ENCODE data around the gene CDC14B. TPM values are rescaled to one million over a fixed set of nuclear protein-coding genes. Genes with fewer than 3 reads are reported as not detected.
A peak's percentile ranks its signal among the peaks of the same experiment; 100 is the strongest.

CDC14B gene
- total RNA-seq, 1 experiment from 2014 or later, result 11.4 TPM

DNA sequence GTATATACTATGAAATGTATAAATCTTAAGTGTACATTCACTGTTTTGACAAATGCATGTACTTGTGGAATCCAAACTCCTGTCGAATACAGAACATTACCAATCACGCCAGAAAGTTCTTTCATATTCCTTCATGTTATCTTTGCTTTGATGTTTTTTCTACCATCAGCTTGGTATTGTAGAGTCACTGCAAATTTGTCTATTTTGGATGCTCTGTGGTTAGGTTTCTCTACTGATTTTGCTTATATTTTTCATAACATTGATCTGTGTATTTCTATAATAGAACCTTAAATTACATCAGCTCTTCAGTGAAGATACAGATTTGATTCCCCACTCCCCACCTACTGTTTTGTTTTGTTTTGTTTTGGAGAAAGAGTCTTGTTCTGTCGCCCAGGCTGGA lies 138.9 kb downstream of the CDC14B start:
- Histone ChIP-seq H3K9me2 (replicated peaks; ENCODE audit: low read length) (no peaks in the 10 kb centered on the region), H3K27ac (ENCODE audit: low read length) (no peak overlapping the region), H3K79me2 (ENCODE audit: low read length) (no peaks in the 10 kb centered on the region), H2AFZ (ENCODE audit: low read length) (no peak overlapping the region), H3K4me1 (ENCODE audit: insufficient read depth, low read length) (peaks cover 13% of the 10 kb centered on the region), H3K9ac (ENCODE audit: low read length) (no peak overlapping the region), H3K9me3 (ENCODE audit: low read length) (no peaks in the 10 kb centered on the region), H3F3A (ENCODE audit: low read length, unreplicated experiment) (no peaks in the 10 kb centered on the region), H3K27me3 (ENCODE audit: low read length) (no peaks in the 10 kb centered on the region), H3K4me2 (ENCODE audit: low read length) (no peak overlapping the region), H3K4me3 (ENCODE audit: low read length) (no peak overlapping the region), H3K36me3 (ENCODE audit: low read depth, low read length) (no peaks in the 10 kb centered on the region), H4K20me1 (ENCODE audit: low read length) (no peaks in the 10 kb centered on the region)
- DNase-seq, result no peak
- TF ChIP-seq EZH2 (IDR thresholded peaks at IDR 0.05; ENCODE audit: low read length, unreplicated experiment) (no peak), CTCF (conservative IDR thresholded peaks at IDR 0.05; ENCODE audit: low read depth, low read length) (no peak), EZH2phosphoT487 (IDR thresholded peaks at IDR 0.05; ENCODE audit: borderline replicate concordance, low read length) (no peak)
- CTCF ChIA-PET, result no interaction called here
- POLR2A ChIA-PET (ENCODE audit: unreplicated experiment), result no interaction called here
- no peak for ATAC-seq
- BruUV-seq (replicated peaks), result no TSS peak
- intact Hi-C loops (cut with micrococcal nuclease), result no loop called here

DNA sequence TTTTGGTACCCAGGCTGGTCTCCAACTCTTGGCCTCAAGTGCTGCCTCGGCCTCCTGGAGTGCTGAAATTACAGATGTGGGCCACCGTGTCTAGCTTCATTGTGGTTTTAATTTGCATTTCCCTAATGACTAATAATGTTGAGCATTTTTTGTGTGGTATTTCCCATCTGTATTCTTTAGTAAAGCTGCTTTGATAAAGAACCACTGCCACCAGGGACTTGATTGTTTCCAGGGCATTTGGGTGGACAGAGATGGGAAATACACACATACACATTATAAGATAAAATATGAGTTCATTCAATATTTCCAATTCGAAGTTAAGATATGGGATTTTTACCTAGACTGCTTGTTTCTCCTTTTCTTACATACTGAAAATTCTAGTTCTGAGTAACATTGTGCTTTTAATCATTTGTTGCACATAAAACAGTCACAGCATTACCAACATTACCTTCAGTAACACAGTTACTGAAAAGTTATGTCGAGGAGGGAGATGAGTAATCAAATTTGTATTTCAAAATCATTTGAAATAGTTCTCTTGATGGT lies 140.7 kb downstream of the CDC14B start:
- Histone ChIP-seq H2AFZ (ENCODE audit: low read length) (no peak overlapping the region), H3K9ac (ENCODE audit: low read length) (no peak overlapping the region), H3K4me2 (ENCODE audit: low read length) (no peak overlapping the region), H3F3A (ENCODE audit: low read length, unreplicated experiment) (no peaks in the 10 kb centered on the region), H3K4me1 (ENCODE audit: insufficient read depth, low read length) (peaks cover 13% of the 10 kb centered on the region), H3K9me2 (replicated peaks; ENCODE audit: low read length) (no peaks in the 10 kb centered on the region), H3K27me3 (ENCODE audit: low read length) (no peaks in the 10 kb centered on the region), H3K36me3 (ENCODE audit: low read depth, low read length) (no peaks in the 10 kb centered on the region), H3K27ac (ENCODE audit: low read length) (no peak overlapping the region), H4K20me1 (ENCODE audit: low read length) (no peaks in the 10 kb centered on the region), H3K4me3 (ENCODE audit: low read length) (no peak overlapping the region), H3K9me3 (ENCODE audit: low read length) (no peaks in the 10 kb centered on the region), H3K79me2 (ENCODE audit: low read length) (no peaks in the 10 kb centered on the region)
- ChIA-PET CTCF (no interaction called here), POLR2A (ENCODE audit: unreplicated experiment) (no interaction called here)
- BruUV-seq (replicated peaks), result no TSS peak
- ATAC-seq (no peak), DNase-seq (no peak)
- intact Hi-C loops (cut with micrococcal nuclease), result no loop called here
- TF ChIP-seq EZH2phosphoT487 (IDR thresholded peaks at IDR 0.05; ENCODE audit: borderline replicate concordance, low read length), result no peak
- TF ChIP-seq CTCF (conservative IDR thresholded peaks at IDR 0.05; ENCODE audit: low read depth, low read length), result no peak
- no peak for TF ChIP-seq EZH2 (IDR thresholded peaks at IDR 0.05; ENCODE audit: low read length, unreplicated experiment)

- Histone ChIP-seq H3K79me2 (ENCODE audit: low read length) (no peaks in the 10 kb centered on the region), H3K4me1 (ENCODE audit: insufficient read depth, low read length) (peaks cover 13% of the 10 kb centered on the region), H4K20me1 (ENCODE audit: low read length) (no peaks in the 10 kb centered on the region), H3K9me3 (ENCODE audit: low read length) (no peaks in the 10 kb centered on the region), H3K36me3 (ENCODE audit: low read depth, low read length) (no peaks in the 10 kb centered on the region), H2AFZ (ENCODE audit: low read length) (peak overlapping the region; percentile 31; the same call in 1 of the 2 replicates), H3K27me3 (ENCODE audit: low read length) (no peaks in the 10 kb centered on the region), H3K4me3 (ENCODE audit: low read length) (no peak overlapping the region), H3K27ac (ENCODE audit: low read length) (peak overlapping the region; percentile 35), H3F3A (ENCODE audit: low read length, unreplicated experiment) (no peaks in the 10 kb centered on the region), H3K9ac (ENCODE audit: low read length) (no peak overlapping the region), H3K4me2 (ENCODE audit: low read length) (peak overlapping the region; percentile 42), H3K9me2 (replicated peaks; ENCODE audit: low read length) (no peaks in the 10 kb centered on the region)
- no TSS peak for BruUV-seq (replicated peaks)
- DNase-seq (peak; percentile 75), ATAC-seq (peak; percentile 99)
- CTCF ChIA-PET, result no interaction called here
- TF ChIP-seq EZH2 (IDR thresholded peaks at IDR 0.05; ENCODE audit: low read length, unreplicated experiment) (no peak), CTCF (conservative IDR thresholded peaks at IDR 0.05; ENCODE audit: low read depth, low read length) (no peak), EZH2phosphoT487 (IDR thresholded peaks at IDR 0.05; ENCODE audit: borderline replicate concordance, low read length) (no peak)
- POLR2A ChIA-PET (ENCODE audit: unreplicated experiment), result no interaction called here
- intact Hi-C loops (cut with micrococcal nuclease), result no loop called here
These were observed 143.1 kb downstream of the CDC14B start for GRCh38 chr9:96476591-96476990.

All from PC-3 (cell line).